Aorta (tissue), 5 donors: Measurements from ENCODE around the gene PAPSS1. TPM values are rescaled to one million over a fixed set of nuclear protein-coding genes. Genes with fewer than 3 reads are reported as not detected.

ENCODE experiments used
- ATAC-seq: fragments of 200-7000 bp; cut with Tn5 transposase; one replicate; pipeline ENCODE4 v1.9.1; 2022; ENCODE audit warnings: moderate library complexity; ENCODE audit not compliant: low FRiP score
- DNase-seq, 2 donors: peaks; one replicate each; pipeline ENCODE4 v3.0.0-alpha.2; 2020
- H3K27ac ChIP-seq, 2 donors: one replicate each; pipeline ENCODE4 v1.5.1; 2013; ENCODE audit warnings: low read length in 2 of 2, mild to moderate bottlenecking in 2 of 2, moderate library complexity in 2 of 2, control low read depth in 1 of 2, inconsistent platforms in 1 of 2, low read depth in 1 of 2
- H3K27me3 ChIP-seq, 2 donors: one replicate each; pipeline ENCODE4 v1.6.1; 2013; ENCODE audit warnings: control low read depth in 1 of 2, low read length in 1 of 2, mild to moderate bottlenecking in 1 of 2, moderate library complexity in 1 of 2; ENCODE audit not compliant: insufficient read depth in 2 of 2, control insufficient read depth in 1 of 2
- H3K36me3 ChIP-seq, 2 donors: one replicate each; pipeline ENCODE4 v1.6.1; 2013; ENCODE audit warnings: control low read depth in 1 of 2, low read length in 1 of 2, mild to moderate bottlenecking in 1 of 2; ENCODE audit not compliant: insufficient read depth in 2 of 2, control insufficient read depth in 1 of 2
- H3K4me1 ChIP-seq, 2 donors: one replicate each; pipeline ENCODE4 v1.6.1; 2013; ENCODE audit warnings: low read length in 2 of 2, control low read depth in 1 of 2, mild to moderate bottlenecking in 1 of 2, moderate library complexity in 1 of 2; ENCODE audit not compliant: insufficient read depth in 2 of 2, control insufficient read depth in 1 of 2
- H3K4me3 ChIP-seq, 2 donors: one replicate each; pipeline ENCODE4 v1.5.1; 2013; ENCODE audit warnings: low read length in 2 of 2, control low read depth in 1 of 2, mild to moderate bottlenecking in 1 of 2
- H3K9me3 ChIP-seq: one replicate; pipeline ENCODE4 v1.6.1; 2013; ENCODE audit warnings: mild to moderate bottlenecking, low read length; ENCODE audit not compliant: control insufficient read depth
- WGBS, 2 donors: extraction: QIAGEN DNeasy Blood & Tissue Kit; methylation state at CpG; one replicate each; pipeline ENCODE4 v1.1.7; 2013; 5-methylcytosine and 5-hydroxymethylcytosine counted together
- intact Hi-C, 2 donors: fragments of 100-400 bp; cut with DNase I; formaldehyde crosslinking; loops; one replicate each; pipeline versions ENCODE4 v1.14.2 to v1.15.0; 2022
- polyA plus RNA-seq, 2 donors: library from polyadenylated mRNA; stranded (reverse); fragments of 200-250 nt; gene quantifications; one replicate each; pipeline ENCODE4 v1.2.3, GENCODE V29; 2013
- total RNA-seq, 2 donors: library from RNA; stranded (reverse); fragmentation: NEBNext Ultra II Directional; extraction: Animal tissue kit (Norgen Biotek cat#: 25700); gene quantifications; one replicate each; pipeline ENCODE4 v1.2.1, GENCODE V29; 2021
- donor health status: healthy with polysubstance abuse.
- donor health status: Bipolar disorder and iron deficiency.
- donor health status: DM: no; HTN: no; CAD: no.
- donor health status: DM: no; HTN: no; CAD: no.
- donor health status: DM: yes; HTN: yes; CAD: no.

The PAPSS1 gene
- total and polyA plus RNA-seq, 4 donors: 20.4 to 38.5 (median 31.1) TPM

- H3K27me3 ChIP-seq: no peaks in the 10 kb centered on the region
- H3K9me3 ChIP-seq: no peaks in the 10 kb centered on the region
- no peak overlapping the region for H3K4me3 ChIP-seq
- H3K4me1 ChIP-seq: peaks cover 0 to 3% of the 10 kb centered on the region in 2 donors
- DNase-seq (no peak), ATAC-seq (no peak)
- no peak overlapping the region for H3K27ac ChIP-seq
- peaks cover 2 to 3% of the 10 kb centered on the region in 2 donors for H3K36me3 ChIP-seq
- intact Hi-C loops: no loop called here
- WGBS, 2 donors: 50 to 70% methylated on average over 1 of the region's 1 CpG
These were observed 31.6 kb downstream of the PAPSS1 start for GRCh38 chr4:107688421-107688820.

DNA sequence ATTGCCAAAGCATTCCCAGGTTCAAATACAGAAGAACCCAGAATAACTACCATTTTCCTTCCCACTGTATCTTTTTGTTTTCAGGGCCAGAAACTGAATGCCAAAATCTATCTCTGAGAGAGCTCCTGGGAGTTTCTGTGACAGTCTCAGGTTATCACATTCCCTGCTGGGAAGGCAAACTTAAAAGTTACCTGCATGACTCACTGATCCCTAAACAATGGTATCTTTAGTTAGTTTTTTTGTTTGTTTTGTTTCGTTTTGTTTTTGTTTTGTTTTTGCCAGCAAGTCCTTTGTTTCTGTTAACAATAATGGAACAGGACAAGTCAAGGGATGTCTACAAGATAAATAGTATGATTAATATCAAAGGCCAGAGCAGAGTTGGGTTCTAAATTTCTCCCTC lies 34.3 kb downstream of the PAPSS1 start:
- no peaks in the 10 kb centered on the region for H3K9me3 ChIP-seq
- ATAC-seq (no peak), DNase-seq (no peak)
- WGBS, 2 donors: 80 to 84% methylated on average over 1 of the region's 1 CpG
- no peak overlapping the region for H3K27ac ChIP-seq
- H3K36me3 ChIP-seq: peaks cover 2 to 3% of the 10 kb centered on the region in 2 donors
- no peaks in the 10 kb centered on the region for H3K4me1 ChIP-seq
- H3K4me3 ChIP-seq: no peak overlapping the region
- no peaks in the 10 kb centered on the region for H3K27me3 ChIP-seq
- intact Hi-C loops: no loop called here

GRCh38 chr4:107683873-107684272 lies 36.2 kb downstream of the PAPSS1 start:
- Histone ChIP-seq H3K4me3 (no peak overlapping the region), H3K4me1 (no peaks in the 10 kb centered on the region), H3K27ac (no peak overlapping the region), H3K27me3 (no peaks in the 10 kb centered on the region), H3K36me3 (peaks cover 3 to 4% of the 10 kb centered on the region in 2 donors), H3K9me3 (no peaks in the 10 kb centered on the region)
- intact Hi-C loops: no loop called here
- no peak for ATAC-seq
- DNase-seq: no peak

- Histone ChIP-seq H3K4me1 (no peaks in the 10 kb centered on the region), H3K27ac (no peak overlapping the region), H3K9me3 (no peaks in the 10 kb centered on the region), H3K27me3 (no peaks in the 10 kb centered on the region), H3K36me3 (peaks cover 3 to 4% of the 10 kb centered on the region in 2 donors), H3K4me3 (no peak overlapping the region)
- ATAC-seq (no peak), DNase-seq (no peak)
- intact Hi-C loops: no loop called here
- 86 to 91% methylated on average over 3 of the region's 3 CpGs for WGBS, 2 donors
These were observed 37.7 kb downstream of the PAPSS1 start for GRCh38 chr4:107682306-107682705.

- H3K27ac ChIP-seq: no peak overlapping the region
- intact Hi-C loops: loop anchor here (10.0 kb wide), 2 partner anchors 154 to 624 kb away; no protein-coding TSS in a partner anchor
- no peaks in the 10 kb centered on the region for H3K27me3 ChIP-seq
- H3K36me3 ChIP-seq: no peaks in the 10 kb centered on the region
- no peak for DNase-seq
- H3K4me1 ChIP-seq: peaks cover 2 to 5% of the 10 kb centered on the region in 2 donors
- ATAC-seq: no peak
- H3K4me3 ChIP-seq: no peak overlapping the region
- no peaks in the 10 kb centered on the region for H3K9me3 ChIP-seq
These were observed 51.0 kb downstream of the PAPSS1 start for GRCh38 chr4:107669068-107669467.

- DNase-seq (no peak), ATAC-seq (no peak)
- 13 to 16% methylated on average over 1 of the region's 1 CpG for WGBS, 2 donors
- no peaks in the 10 kb centered on the region for H3K27me3 ChIP-seq
- H3K4me3 ChIP-seq: no peak overlapping the region
- intact Hi-C loops: loop anchor here (10.0 kb wide), 2 partner anchors 151 to 621 kb away; no protein-coding TSS in a partner anchor
- H3K4me1 ChIP-seq: peaks cover 2 to 5% of the 10 kb centered on the region in 2 donors
- H3K9me3 ChIP-seq: no peaks in the 10 kb centered on the region
- H3K27ac ChIP-seq: no peak overlapping the region
- H3K36me3 ChIP-seq: no peaks in the 10 kb centered on the region
These were observed 53.9 kb downstream of the PAPSS1 start for GRCh38 chr4:107666134-107666533.

GRCh38 chr4:107665001-107665400 lies 55.0 kb downstream of the PAPSS1 start:
- ATAC-seq (no peak), DNase-seq (no peak)
- Histone ChIP-seq H3K36me3 (no peaks in the 10 kb centered on the region), H3K27me3 (no peaks in the 10 kb centered on the region), H3K9me3 (no peaks in the 10 kb centered on the region), H3K4me1 (peaks cover 2 to 5% of the 10 kb centered on the region in 2 donors), H3K27ac (peak overlapping the region in 1 of 2 donors; percentile 6), H3K4me3 (no peak overlapping the region)
- 15 to 19% methylated on average over 1 of the region's 1 CpG for WGBS, 2 donors
- intact Hi-C loops: loop anchor here (10.0 kb wide), 2 partner anchors 150 to 620 kb away; no protein-coding TSS in a partner anchor

DNA sequence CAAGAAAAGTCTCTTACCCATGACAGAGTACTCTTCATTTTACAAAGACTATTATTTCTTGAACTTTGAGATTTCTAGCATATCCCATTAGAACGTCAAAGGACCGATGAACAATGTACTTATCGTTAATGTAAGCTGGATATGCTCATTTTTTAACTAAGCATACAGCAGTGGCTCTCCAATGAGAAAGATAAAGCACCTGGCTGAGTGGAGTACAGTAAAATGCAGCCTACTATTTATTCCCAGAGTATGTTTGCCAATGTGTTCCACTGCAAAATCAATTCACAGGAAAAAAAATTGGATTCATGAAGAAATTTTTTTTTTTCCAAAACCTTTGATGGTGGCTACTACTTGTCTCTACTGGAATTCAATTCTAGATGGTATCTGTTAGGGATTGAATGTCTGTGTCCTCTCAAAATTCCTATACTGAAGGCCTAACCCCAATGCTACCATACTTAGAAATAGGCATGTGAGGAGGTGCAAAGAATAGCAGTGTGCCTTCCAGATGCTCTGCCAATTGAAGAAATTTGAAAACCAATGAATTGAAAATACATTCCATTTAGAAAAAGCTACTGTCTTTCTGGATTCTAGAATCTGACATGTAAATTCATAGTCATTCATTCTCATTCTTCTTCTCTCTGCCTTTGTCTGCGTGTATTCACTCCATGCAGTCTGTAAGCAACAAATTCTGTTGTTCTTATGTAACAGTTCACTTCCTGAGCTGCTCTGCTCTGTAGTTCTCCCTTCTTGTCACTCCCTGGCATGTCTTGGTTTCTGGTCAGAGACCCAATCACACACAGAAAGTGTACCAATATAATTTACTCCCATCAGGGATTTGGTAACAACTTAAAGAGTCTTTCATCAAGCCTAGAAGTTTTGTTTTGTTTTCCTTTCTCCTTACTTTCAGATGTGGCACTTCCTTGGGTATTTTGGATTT lies 61.4 kb downstream of the PAPSS1 start:
- H3K27ac ChIP-seq: no peak overlapping the region
- intact Hi-C loops: no loop called here
- H3K4me3 ChIP-seq: no peak overlapping the region
- H3K27me3 ChIP-seq: no peaks in the 10 kb centered on the region
- H3K9me3 ChIP-seq: no peaks in the 10 kb centered on the region
- H3K36me3 ChIP-seq: no peaks in the 10 kb centered on the region
- WGBS, 2 donors: 83 to 85% methylated on average over 4 of the region's 4 CpGs
- H3K4me1 ChIP-seq: no peaks in the 10 kb centered on the region
- DNase-seq (no peak), ATAC-seq (no peak)

GRCh38 chr4:107655289-107655688 lies 64.7 kb downstream of the PAPSS1 start:
- H3K4me1 ChIP-seq: no peaks in the 10 kb centered on the region
- no peaks in the 10 kb centered on the region for H3K27me3 ChIP-seq
- intact Hi-C loops: no loop called here
- no peaks in the 10 kb centered on the region for H3K9me3 ChIP-seq
- ATAC-seq: no peak
- no peak overlapping the region for H3K4me3 ChIP-seq
- DNase-seq: no peak
- peaks cover 0 to 5% of the 10 kb centered on the region in 2 donors for H3K36me3 ChIP-seq
- H3K27ac ChIP-seq: no peak overlapping the region
